Measurements from ENCODE around the gene TXNRD2. TPM values are rescaled to one million over a fixed set of nuclear protein-coding genes. Genes with fewer than 3 reads are reported as not detected.
"Not testable (repeated sequence)": the region's sequence is repeated elsewhere in the genome, so short reads cannot be mapped to it uniquely, and the experiment has no call there.

TXNRD2 gene
- total RNA-seq, 4 donors from 2014 or later: 8.0 to 11.3 (median 10.4) TPM

DNA sequence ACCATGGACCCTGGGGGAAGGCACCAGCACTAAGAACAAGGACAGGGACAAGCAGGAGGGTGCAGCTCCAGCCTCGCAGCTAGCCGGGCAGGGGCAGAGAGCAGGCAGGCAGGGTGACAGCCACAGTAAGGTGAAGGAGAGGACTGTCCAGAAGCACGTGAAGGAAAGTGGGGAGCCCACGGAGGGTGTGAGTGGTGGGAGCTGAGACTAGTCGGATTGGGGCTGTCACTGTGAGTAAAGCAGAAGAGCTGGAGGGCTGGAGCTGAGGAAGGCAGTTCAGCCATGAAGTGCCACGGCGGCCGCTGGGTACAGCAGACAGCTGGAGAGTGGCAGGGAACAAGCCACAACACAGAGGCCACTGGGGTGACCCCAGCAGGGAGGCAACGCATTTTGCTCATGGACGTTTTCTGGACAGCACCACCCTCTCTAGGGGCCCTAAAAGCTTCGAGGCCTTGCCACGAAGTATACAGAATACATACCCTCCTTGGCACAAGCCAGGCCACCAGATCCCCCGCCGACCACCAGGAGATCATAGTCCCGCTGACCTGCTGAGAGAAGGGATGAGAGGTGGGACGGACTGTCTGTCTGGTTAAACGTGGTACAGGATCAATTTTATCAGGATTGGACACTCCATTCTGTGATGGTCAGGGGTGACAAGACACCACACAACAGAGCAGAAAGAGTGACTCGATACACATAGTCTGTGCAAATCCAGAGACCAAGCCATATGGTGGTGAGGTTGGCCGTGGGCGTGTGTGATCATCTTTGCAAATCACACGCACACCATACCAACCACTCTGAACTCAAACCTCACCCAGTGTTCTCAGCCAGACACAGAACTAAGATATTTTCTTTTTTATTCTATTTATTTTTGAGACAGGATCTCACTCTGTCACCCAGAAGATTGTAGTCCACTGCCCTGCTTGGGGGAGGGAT, 10.8 kb downstream of the TXNRD2 start:
- WGBS, 2 donors: 90 to 92% methylated on average over 16 to 19 of the region's 21 CpGs
- DNase-seq: no peak
- Histone ChIP-seq H3K4me3 (no peak overlapping the region), H3K27me3 (no peaks in the 10 kb centered on the region), H3K4me1 (no peaks in the 10 kb centered on the region), H3K36me3 (peaks cover 0 to 22% (median 0%) of the 10 kb centered on the region in 3 donors), H3K9me3 (no peaks in the 10 kb centered on the region), H3K27ac (no peak overlapping the region)
- intact Hi-C loops (cut with DNase I): no loop called here
- TF ChIP-seq POLR2A (IDR thresholded peaks at IDR 0.05): no peak
- TF ChIP-seq, protein P1, sequence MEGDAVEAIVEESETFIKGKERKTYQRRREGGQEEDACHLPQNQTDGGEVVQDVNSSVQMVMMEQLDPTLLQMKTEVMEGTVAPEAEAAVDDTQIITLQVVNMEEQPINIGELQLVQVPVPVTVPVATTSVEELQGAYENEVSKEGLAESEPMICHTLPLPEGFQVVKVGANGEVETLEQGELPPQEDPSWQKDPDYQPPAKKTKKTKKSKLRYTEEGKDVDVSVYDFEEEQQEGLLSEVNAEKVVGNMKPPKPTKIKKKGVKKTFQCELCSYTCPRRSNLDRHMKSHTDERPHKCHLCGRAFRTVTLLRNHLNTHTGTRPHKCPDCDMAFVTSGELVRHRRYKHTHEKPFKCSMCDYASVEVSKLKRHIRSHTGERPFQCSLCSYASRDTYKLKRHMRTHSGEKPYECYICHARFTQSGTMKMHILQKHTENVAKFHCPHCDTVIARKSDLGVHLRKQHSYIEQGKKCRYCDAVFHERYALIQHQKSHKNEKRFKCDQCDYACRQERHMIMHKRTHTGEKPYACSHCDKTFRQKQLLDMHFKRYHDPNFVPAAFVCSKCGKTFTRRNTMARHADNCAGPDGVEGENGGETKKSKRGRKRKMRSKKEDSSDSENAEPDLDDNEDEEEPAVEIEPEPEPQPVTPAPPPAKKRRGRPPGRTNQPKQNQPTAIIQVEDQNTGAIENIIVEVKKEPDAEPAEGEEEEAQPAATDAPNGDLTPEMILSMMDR (IDR thresholded peaks at IDR 0.05): no peak

DNA sequence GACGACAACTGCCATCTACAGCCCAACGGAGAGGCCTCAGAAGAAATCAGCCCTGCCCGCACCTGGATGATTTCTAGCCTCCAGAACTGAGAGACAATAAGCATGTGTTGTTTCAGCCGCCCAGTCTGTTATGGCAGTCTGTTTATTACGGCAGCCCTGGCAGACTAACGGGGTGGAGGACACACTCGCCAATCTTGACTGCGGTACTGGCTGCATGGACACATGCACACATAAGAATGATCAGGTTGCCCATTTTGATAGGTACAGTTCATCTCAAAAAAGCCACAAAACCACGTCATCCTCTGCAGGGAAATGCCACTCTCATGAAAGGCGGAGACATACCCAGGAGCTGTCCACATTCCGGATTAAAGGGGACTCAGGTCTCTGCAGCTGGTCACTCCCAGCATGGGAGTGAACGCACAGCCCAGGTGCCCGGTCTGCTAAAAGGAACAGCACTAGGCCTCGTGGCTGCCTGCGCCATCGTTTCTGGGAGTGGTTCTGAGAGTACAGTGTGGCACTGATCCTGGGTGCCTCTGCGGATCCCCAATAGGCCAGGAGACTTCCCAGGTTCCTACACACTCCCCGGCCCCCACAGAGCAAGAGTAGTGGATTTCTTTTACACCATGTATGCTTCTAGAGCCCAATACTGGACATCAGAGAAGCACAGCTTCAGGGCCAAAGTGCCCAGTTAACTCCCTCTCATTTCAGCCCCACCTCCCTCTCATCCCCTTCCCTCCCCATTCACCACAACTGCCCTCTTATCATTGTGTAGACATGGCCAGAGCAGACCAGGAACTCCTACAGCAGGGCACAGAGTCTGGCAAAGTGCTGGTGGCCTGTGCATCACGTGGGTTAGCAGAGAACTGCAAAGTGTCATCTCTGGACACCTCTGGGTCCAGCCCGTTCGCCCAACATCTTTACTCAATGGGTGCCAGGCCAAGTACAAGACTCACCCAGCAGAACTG, 11.8 kb downstream of the TXNRD2 start:
- Histone ChIP-seq H3K4me1 (no peaks in the 10 kb centered on the region), H3K27me3 (no peaks in the 10 kb centered on the region), H3K36me3 (peaks cover 0 to 22% (median 0%) of the 10 kb centered on the region in 3 donors), H3K27ac (no peak overlapping the region), H3K9me3 (no peaks in the 10 kb centered on the region), H3K4me3 (no peak overlapping the region)
- intact Hi-C loops (cut with DNase I): no loop called here
- TF ChIP-seq, protein P1 (IDR thresholded peaks at IDR 0.05): no peak
- TF ChIP-seq POLR2A (IDR thresholded peaks at IDR 0.05): no peak
- WGBS, 2 donors: 92 to 96% methylated on average over 8 to 21 of the region's 21 CpGs
- no peak for DNase-seq

DNA sequence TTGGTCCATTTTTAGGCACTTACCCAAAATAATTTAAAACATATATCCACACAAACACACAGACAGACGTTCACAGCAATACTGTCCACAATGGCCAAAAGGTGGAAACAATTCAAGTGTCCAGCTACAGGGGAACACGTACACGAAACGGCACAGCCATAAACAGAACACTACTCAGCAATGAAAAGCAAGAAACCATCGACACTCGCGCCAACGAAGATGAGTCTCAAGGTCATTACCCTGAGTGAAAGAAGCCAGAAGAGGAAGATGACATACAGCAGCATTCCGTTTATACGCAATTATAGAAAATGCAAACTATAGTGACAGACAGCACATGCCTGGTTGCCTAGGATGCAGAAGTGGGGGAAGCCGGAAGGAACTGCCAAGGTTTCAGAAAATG, 13.4 kb downstream of the TXNRD2 start:
- H3K4me1 ChIP-seq: no peaks in the 10 kb centered on the region
- H3K27ac ChIP-seq: no peak overlapping the region
- TF ChIP-seq POLR2A (IDR thresholded peaks at IDR 0.05): no peak
- TF ChIP-seq, protein P1 (IDR thresholded peaks at IDR 0.05): no peak
- H3K27me3 ChIP-seq: no peaks in the 10 kb centered on the region
- peaks cover 0 to 22% (median 0%) of the 10 kb centered on the region in 3 donors for H3K36me3 ChIP-seq
- intact Hi-C loops (cut with DNase I): no loop called here
- no peaks in the 10 kb centered on the region for H3K9me3 ChIP-seq
- 89 to 90% methylated on average over 11 of the region's 11 CpGs for WGBS, 2 donors
- no peak for DNase-seq
- H3K4me3 ChIP-seq: no peak overlapping the region

DNA sequence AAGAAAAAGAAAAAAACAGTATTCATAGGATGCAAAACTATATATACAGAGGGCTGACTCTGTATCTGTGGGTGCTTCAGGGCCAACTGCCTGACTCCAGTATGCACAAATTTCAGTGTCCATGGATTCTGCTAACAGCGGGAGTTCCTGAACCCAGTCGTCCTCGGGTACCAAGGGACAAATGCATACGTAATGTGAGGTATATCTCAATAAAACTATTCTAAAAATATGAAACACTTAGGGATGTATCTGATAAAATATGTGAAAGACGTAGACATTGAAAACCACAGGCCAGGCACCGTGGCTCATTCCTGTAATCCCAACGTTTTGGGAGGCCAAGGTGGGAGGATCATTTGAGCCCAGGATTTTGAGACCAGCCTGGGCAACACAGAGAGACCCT, 13.9 kb downstream of the TXNRD2 start:
- intact Hi-C loops (cut with DNase I): no loop called here
- no peak overlapping the region for H3K4me3 ChIP-seq
- DNase-seq: no peak
- H3K36me3 ChIP-seq: peaks cover 0 to 22% (median 0%) of the 10 kb centered on the region in 3 donors
- H3K27ac ChIP-seq: no peak overlapping the region
- 79 to 81% methylated on average over 7 of the region's 7 CpGs for WGBS, 2 donors
- H3K9me3 ChIP-seq: no peaks in the 10 kb centered on the region
- no peaks in the 10 kb centered on the region for H3K4me1 ChIP-seq
- TF ChIP-seq POLR2A (IDR thresholded peaks at IDR 0.05): no peak
- TF ChIP-seq, protein P1 (IDR thresholded peaks at IDR 0.05): no peak
- no peaks in the 10 kb centered on the region for H3K27me3 ChIP-seq

DNA sequence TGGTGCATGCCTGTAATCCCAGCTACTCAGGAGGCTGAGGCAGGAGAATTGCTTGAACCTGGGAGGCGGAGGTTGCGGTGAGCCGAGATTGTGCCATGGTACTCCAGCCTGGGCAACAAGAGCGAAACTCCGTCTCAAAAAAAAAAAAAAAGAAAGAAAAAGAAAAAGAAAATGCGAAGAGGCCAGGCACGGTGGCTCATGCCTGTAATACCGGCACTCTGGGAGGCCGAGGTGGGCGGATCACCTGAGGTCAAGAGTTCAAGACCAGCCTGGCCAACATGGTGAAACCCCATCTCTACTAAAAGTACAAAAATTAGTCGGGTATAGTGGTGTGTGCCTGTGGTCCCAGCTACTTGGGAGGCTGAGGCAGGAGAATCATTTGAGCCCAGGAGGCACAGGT, 15.6 kb downstream of the TXNRD2 start:
- H3K27ac ChIP-seq; H3K9me3 ChIP-seq; H3K27me3 ChIP-seq; intact Hi-C loops (cut with DNase I); DNase-seq; H3K4me3 ChIP-seq; H3K4me1 ChIP-seq: not testable (repeated sequence)
- 87% methylated on average over 6 to 9 of the region's 11 CpGs for WGBS, 2 donors
- peaks cover 0 to 22% (median 0%) of the 10 kb centered on the region in 3 donors for H3K36me3 ChIP-seq
